ENCODE results near the gene HACE1. TPM values are rescaled to one million over a fixed set of nuclear protein-coding genes. Genes with fewer than 3 reads are reported as not detected.

The HACE1 gene
- total RNA-seq, 4 donors from 2014 or later = 10.1 to 24.3 (median 14.6) TPM

DNA sequence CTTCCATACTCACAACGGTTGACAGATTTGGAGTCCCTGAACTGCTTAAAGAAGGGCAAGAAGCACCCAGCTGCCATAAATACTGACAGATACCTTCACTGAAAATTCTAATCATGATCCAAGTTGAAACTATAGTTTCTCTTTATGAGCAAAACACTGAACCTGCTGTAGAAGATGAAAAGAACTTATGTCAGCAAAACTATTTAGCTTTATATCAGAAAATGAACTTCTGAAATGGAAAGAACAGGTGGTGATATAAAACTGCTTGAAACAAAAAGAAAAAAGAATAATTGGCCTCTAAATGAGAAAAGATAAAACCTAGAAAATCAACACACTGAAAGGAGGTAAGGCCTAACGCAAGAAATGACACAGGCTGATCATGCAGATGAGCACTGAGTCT, 72.4 kb downstream of the HACE1 start:
- WGBS, 2 donors (ENCODE audit: low coverage in 1 of 2) = 76 to 85% methylated on average over 2 of the region's 2 CpGs
- intact Hi-C loops (cut with DNase I; ENCODE audit: low total_unique reads) = no loop called here
- no peak for DNase-seq
- in situ Hi-C loops (cut with MboI; ENCODE audit: low pct_ligation_motif_present in 1 of 4, low pct_unique_long_range_greater_than_20kb in 1 of 4, low sequenced_read_pairs in 3 of 4) = loop anchor here in 1 of 4 donors (25.0 kb wide), 1 partner anchor 275 kb away; no protein-coding TSS in a partner anchor
- Histone ChIP-seq H3K4me1 (no peaks in the 10 kb centered on the region), H3K27me3 (no peaks in the 10 kb centered on the region), H3K4me3 (no peak overlapping the region), H3K9me3 (no peaks in the 10 kb centered on the region), H3K27ac (no peak overlapping the region), H3K36me3 (no peaks in the 10 kb centered on the region)
- TF ChIP-seq POLR2AphosphoS5 (IDR thresholded peaks at IDR 0.05) (no peak), POLR2A (IDR thresholded peaks at IDR 0.05) (no peak), CTCF (IDR thresholded peaks at IDR 0.05) (no peak), EP300 (IDR thresholded peaks at IDR 0.05; ENCODE audit: low read depth) (no peak)

- no peak overlapping the region for H3K27ac ChIP-seq
- DNase-seq = no peak
- no peaks in the 10 kb centered on the region for H3K4me1 ChIP-seq
- no peaks in the 10 kb centered on the region for H3K27me3 ChIP-seq
- H3K4me3 ChIP-seq = no peak overlapping the region
- no peaks in the 10 kb centered on the region for H3K36me3 ChIP-seq
- intact Hi-C loops (cut with DNase I; ENCODE audit: low total_unique reads) (no loop called here), in situ Hi-C loops (cut with MboI; ENCODE audit: low pct_ligation_motif_present in 1 of 4, low pct_unique_long_range_greater_than_20kb in 1 of 4, low sequenced_read_pairs in 3 of 4) (loop anchor here in 1 of 4 donors (25.0 kb wide), 1 partner anchor 277 kb away; no protein-coding TSS in a partner anchor)
- TF ChIP-seq CTCF (IDR thresholded peaks at IDR 0.05) = no peak
- TF ChIP-seq EP300 (IDR thresholded peaks at IDR 0.05; ENCODE audit: low read depth) = no peak
- TF ChIP-seq POLR2A (IDR thresholded peaks at IDR 0.05) = no peak
- TF ChIP-seq POLR2AphosphoS5 (IDR thresholded peaks at IDR 0.05) = no peak
- 70 to 87% methylated on average over 2 of the region's 2 CpGs for WGBS, 2 donors (ENCODE audit: low coverage in 1 of 2)
- no peaks in the 10 kb centered on the region for H3K9me3 ChIP-seq
Measured at GRCh38 chr6:104784884-104785283, 74.8 kb downstream of the HACE1 start.

- H3K4me3 ChIP-seq = no peak overlapping the region
- no peaks in the 10 kb centered on the region for H3K4me1 ChIP-seq
- WGBS, 2 donors (ENCODE audit: low coverage in 1 of 2) = 46 to 59% methylated on average over 2 of the region's 2 CpGs
- in situ Hi-C loops (cut with MboI; ENCODE audit: low pct_ligation_motif_present in 1 of 4, low pct_unique_long_range_greater_than_20kb in 1 of 4, low sequenced_read_pairs in 3 of 4) (loop anchor here in 2 of 4 donors (25.0 kb wide), 1 partner anchor 234 kb away; no protein-coding TSS in a partner anchor), intact Hi-C loops (cut with DNase I; ENCODE audit: low total_unique reads) (no loop called here)
- no peak for DNase-seq
- H3K27ac ChIP-seq = no peak overlapping the region
- TF ChIP-seq CTCF (IDR thresholded peaks at IDR 0.05) = peak in 4 of 5 experiments; percentile 40 to 57 (median 49)
- TF ChIP-seq EP300 (IDR thresholded peaks at IDR 0.05; ENCODE audit: low read depth) = no peak
- H3K36me3 ChIP-seq = peaks cover 0 to 6% (median 2%) of the 10 kb centered on the region in 4 donors
- no peaks in the 10 kb centered on the region for H3K27me3 ChIP-seq
- H3K9me3 ChIP-seq = no peaks in the 10 kb centered on the region
Measured at GRCh38 chr6:104771258-104771832, 88.4 kb downstream of the HACE1 start.

GRCh38 chr6:104768906-104769305, 90.8 kb downstream of the HACE1 start:
- TF ChIP-seq POLR2A (IDR thresholded peaks at IDR 0.05) (no peak), EP300 (IDR thresholded peaks at IDR 0.05; ENCODE audit: low read depth) (no peak), CTCF (IDR thresholded peaks at IDR 0.05) (no peak), POLR2AphosphoS5 (IDR thresholded peaks at IDR 0.05) (no peak)
- no peaks in the 10 kb centered on the region for H3K27me3 ChIP-seq
- in situ Hi-C loops (cut with MboI; ENCODE audit: low pct_ligation_motif_present in 1 of 4, low pct_unique_long_range_greater_than_20kb in 1 of 4, low sequenced_read_pairs in 3 of 4) (loop anchor here in 2 of 4 donors (25.0 kb wide), 1 partner anchor 232 kb away; no protein-coding TSS in a partner anchor), intact Hi-C loops (cut with DNase I; ENCODE audit: low total_unique reads) (no loop called here)
- H3K9me3 ChIP-seq = no peaks in the 10 kb centered on the region
- no peak overlapping the region for H3K27ac ChIP-seq
- H3K36me3 ChIP-seq = no peaks in the 10 kb centered on the region
- H3K4me1 ChIP-seq = no peaks in the 10 kb centered on the region
- 97 to 100% methylated on average over 1 of the region's 1 CpG for WGBS, 2 donors (ENCODE audit: low coverage in 1 of 2)
- no peak overlapping the region for H3K4me3 ChIP-seq
- no peak for DNase-seq
